Lower leg skin (tissue), 3 donors: ENCODE measurements around the gene TXNDC5.

ENCODE experiments used
- CTCF ChIP-seq, 3 donors: fragments of 450-650 bp; IDR thresholded peaks; one replicate each; pipeline ENCODE4 v1.5.1; 2016; ENCODE audit warnings: antibody characterized with exemption in 3 of 3, mild to moderate bottlenecking in 3 of 3, moderate library complexity in 2 of 3
- POLR2A ChIP-seq, 2 donors: fragments of 450-650 bp; IDR thresholded peaks; one replicate each; pipeline ENCODE4 v1.6.1; 2016 to 2017; ENCODE audit warnings: antibody characterized with exemption in 2 of 2, mild to moderate bottlenecking in 1 of 2, moderate library complexity in 1 of 2

- no peak for TF ChIP-seq CTCF (IDR thresholded peaks at IDR 0.05)
- no peak for TF ChIP-seq POLR2A (IDR thresholded peaks at IDR 0.05)
Observed at GRCh38 chr6:7959453-7959852, 48.9 kb upstream of the TXNDC5 start.
